Gastrocnemius medialis (tissue), 4 donors: ENCODE results near the gene NTRK3. TPM values are rescaled to one million over a fixed set of nuclear protein-coding genes. Genes with fewer than 3 reads are reported as not detected.

Experiments
- ATAC-seq, 2 donors: fragments of 150-250 bp; one replicate each; pipeline ENCODE4 v1.9.1; 2016
- DNase-seq, 2 donors: peaks; one replicate each; pipeline ENCODE4 v3.0.0-alpha.2; 2019
- H3K27ac ChIP-seq, 4 donors: fragments of 200-600 bp; sonication (generic); 1 replicate in 1 of 4; 2 replicates in 3 of 4; pipeline ENCODE4 v1.5.1; 2016 to 2018; ENCODE audit warnings: mild to moderate bottlenecking in 2 of 4, moderate library complexity in 1 of 4
- H3K27me3 ChIP-seq, 3 donors: fragments of 200-600 bp; sonication (generic) in 2 of 3; 1 replicate in 1 of 3; 2 replicates in 2 of 3; pipeline versions ENCODE4 v1.5.1 to v1.6.0; 2016 to 2019; ENCODE audit warnings: mild to moderate bottlenecking in 1 of 3, moderate library complexity in 1 of 3
- H3K36me3 ChIP-seq, 2 donors: fragments of 200-600 bp; sonication (generic) in 1 of 2; one replicate each; pipeline ENCODE4 v1.5.1; 2017 to 2018
- H3K4me1 ChIP-seq, 2 donors: fragments of 200-600 bp; sonication (generic) in 1 of 2; one replicate each; pipeline ENCODE4 v1.5.1; 2016 to 2017; ENCODE audit warnings: mild to moderate bottlenecking in 2 of 2
- H3K4me3 ChIP-seq, 4 donors: fragments of 200-600 bp; sonication (generic) in 3 of 4; 1 replicate in 1 of 4; 2 replicates in 3 of 4; pipeline ENCODE4 v1.5.1; 2016 to 2019; ENCODE audit warnings: mild to moderate bottlenecking in 2 of 4
- H3K9me3 ChIP-seq, 3 donors: fragments of 200-600 bp; sonication (generic) in 2 of 3; 1 replicate in 1 of 3; 2 replicates in 2 of 3; pipeline ENCODE4 v1.5.1; 2016 to 2019
- CTCF ChIP-seq, 5 experiments: fragments of 450-650 bp in 3 of 5; fragments of 200-600 bp in 2 of 5; sonication (generic) in 2 of 5; IDR thresholded peaks in 4 of 5; conservative IDR thresholded peaks in 1 of 5; 1 replicate in 4 of 5; 2 replicates in 1 of 5; pipeline ENCODE4 v1.5.1; 2016 to 2019; ENCODE audit warnings: antibody characterized with exemption in 5 of 5, mild to moderate bottlenecking in 3 of 5, moderate library complexity in 3 of 5
- POLR2A ChIP-seq, 2 donors: fragments of 450-650 bp; IDR thresholded peaks; one replicate each; pipeline ENCODE4 v1.6.1; 2017; ENCODE audit warnings: antibody characterized with exemption in 2 of 2, mild to moderate bottlenecking in 2 of 2, moderate library complexity in 2 of 2
- in situ Hi-C, 4 donors: fragments of 200-750 bp; cut with MboI; loops; one replicate each; pipeline versions ENCODE4 v1.15.0 to v1.8.0; 2017; ENCODE audit warnings: low sequenced_read_pairs in 4 of 4
- intact Hi-C: fragments of 100-400 bp; cut with DNase I; formaldehyde crosslinking; loops from one replicate; pipeline ENCODE4 v1.15.1; 2023; ENCODE audit warnings: low total_unique reads
- total RNA-seq, 4 donors: library from RNA; depleted of rRNA; stranded (reverse); fragments of >200 nt; gene quantifications; one replicate each; pipeline versions ENCODE4 v1.1.0 to v1.2.3, GENCODE V29; 2016

The NTRK3 gene
- total RNA-seq, 4 donors from 2014 or later, result 0.61 to 2.7 (median 0.77) TPM

GRCh38 chr15:87935583-87935982 is 321.0 kb downstream of the NTRK3 start:
- no peak overlapping the region for H3K4me3 ChIP-seq
- in situ Hi-C loops (no loop called here), intact Hi-C loops (no loop called here)
- no peaks in the 10 kb centered on the region for H3K4me1 ChIP-seq
- no peak overlapping the region for H3K27ac ChIP-seq
- no peaks in the 10 kb centered on the region for H3K27me3 ChIP-seq
- no peak for DNase-seq
- no peaks in the 10 kb centered on the region for H3K36me3 ChIP-seq
- ATAC-seq, result no peak
- TF ChIP-seq POLR2A (IDR thresholded peaks at IDR 0.05) (no peak), CTCF (IDR thresholded peaks at IDR 0.05 in 4 of 5, conservative IDR thresholded peaks at IDR 0.05 in 1 of 5) (no peak)
- no peaks in the 10 kb centered on the region for H3K9me3 ChIP-seq

- ATAC-seq, result no peak
- TF ChIP-seq POLR2A (IDR thresholded peaks at IDR 0.05), result no peak
- no peak for TF ChIP-seq CTCF (IDR thresholded peaks at IDR 0.05 in 4 of 5, conservative IDR thresholded peaks at IDR 0.05 in 1 of 5)
- in situ Hi-C loops, result no loop called here
Observed at GRCh38 chr15:87931584-87931983, 325.0 kb downstream of the NTRK3 start.

GRCh38 chr15:87930457-87930856 is 326.1 kb downstream of the NTRK3 start:
- H3K4me3 ChIP-seq, result no peak overlapping the region
- TF ChIP-seq CTCF (IDR thresholded peaks at IDR 0.05 in 4 of 5, conservative IDR thresholded peaks at IDR 0.05 in 1 of 5), result no peak
- no peak for TF ChIP-seq POLR2A (IDR thresholded peaks at IDR 0.05)
- H3K9me3 ChIP-seq, result no peaks in the 10 kb centered on the region
- H3K36me3 ChIP-seq, result no peaks in the 10 kb centered on the region
- in situ Hi-C loops (no loop called here), intact Hi-C loops (no loop called here)
- H3K27ac ChIP-seq, result no peak overlapping the region
- no peaks in the 10 kb centered on the region for H3K4me1 ChIP-seq
- no peak for DNase-seq
- no peak for ATAC-seq
- no peaks in the 10 kb centered on the region for H3K27me3 ChIP-seq

More at GRCh38 chr15:87931584-87931983, 325.0 kb downstream of the NTRK3 start:
- no peaks in the 10 kb centered on the region for H3K27me3 ChIP-seq
- H3K4me1 ChIP-seq, result no peaks in the 10 kb centered on the region
- no peaks in the 10 kb centered on the region for H3K36me3 ChIP-seq
- intact Hi-C loops, result no loop called here
- no peaks in the 10 kb centered on the region for H3K9me3 ChIP-seq
- H3K27ac ChIP-seq, result no peak overlapping the region
- no peak overlapping the region for H3K4me3 ChIP-seq
- no peak for DNase-seq

GRCh38 chr15:87929841-87930240 is 326.7 kb downstream of the NTRK3 start:
- H3K4me1 ChIP-seq, result no peaks in the 10 kb centered on the region
- DNase-seq (no peak), ATAC-seq (no peak)
- no peak for TF ChIP-seq POLR2A (IDR thresholded peaks at IDR 0.05)
- TF ChIP-seq CTCF (IDR thresholded peaks at IDR 0.05 in 4 of 5, conservative IDR thresholded peaks at IDR 0.05 in 1 of 5), result no peak
- in situ Hi-C loops, result no loop called here
- no peak overlapping the region for H3K4me3 ChIP-seq
- H3K27ac ChIP-seq, result no peak overlapping the region
- no peaks in the 10 kb centered on the region for H3K27me3 ChIP-seq
- H3K36me3 ChIP-seq, result no peaks in the 10 kb centered on the region
- intact Hi-C loops, result no loop called here
- H3K9me3 ChIP-seq, result no peaks in the 10 kb centered on the region

- H3K27ac ChIP-seq, result no peak overlapping the region
- ATAC-seq (no peak), DNase-seq (no peak)
- in situ Hi-C loops, result no loop called here
- no peak overlapping the region for H3K4me3 ChIP-seq
- H3K9me3 ChIP-seq, result no peaks in the 10 kb centered on the region
- H3K4me1 ChIP-seq, result no peaks in the 10 kb centered on the region
- no peaks in the 10 kb centered on the region for H3K27me3 ChIP-seq
- intact Hi-C loops, result no loop called here
- no peak for TF ChIP-seq POLR2A (IDR thresholded peaks at IDR 0.05)
- TF ChIP-seq CTCF (IDR thresholded peaks at IDR 0.05 in 4 of 5, conservative IDR thresholded peaks at IDR 0.05 in 1 of 5), result no peak
- H3K36me3 ChIP-seq, result no peaks in the 10 kb centered on the region
Observed at GRCh38 chr15:87924433-87924832, 332.1 kb downstream of the NTRK3 start.
